ENCODE measurements around the gene ATPAF1.
"Not testable (repeated sequence)": the region's sequence is repeated elsewhere in the genome, so short reads cannot be mapped to it uniquely, and the experiment has no call there.

The ATPAF1 gene

DNA sequence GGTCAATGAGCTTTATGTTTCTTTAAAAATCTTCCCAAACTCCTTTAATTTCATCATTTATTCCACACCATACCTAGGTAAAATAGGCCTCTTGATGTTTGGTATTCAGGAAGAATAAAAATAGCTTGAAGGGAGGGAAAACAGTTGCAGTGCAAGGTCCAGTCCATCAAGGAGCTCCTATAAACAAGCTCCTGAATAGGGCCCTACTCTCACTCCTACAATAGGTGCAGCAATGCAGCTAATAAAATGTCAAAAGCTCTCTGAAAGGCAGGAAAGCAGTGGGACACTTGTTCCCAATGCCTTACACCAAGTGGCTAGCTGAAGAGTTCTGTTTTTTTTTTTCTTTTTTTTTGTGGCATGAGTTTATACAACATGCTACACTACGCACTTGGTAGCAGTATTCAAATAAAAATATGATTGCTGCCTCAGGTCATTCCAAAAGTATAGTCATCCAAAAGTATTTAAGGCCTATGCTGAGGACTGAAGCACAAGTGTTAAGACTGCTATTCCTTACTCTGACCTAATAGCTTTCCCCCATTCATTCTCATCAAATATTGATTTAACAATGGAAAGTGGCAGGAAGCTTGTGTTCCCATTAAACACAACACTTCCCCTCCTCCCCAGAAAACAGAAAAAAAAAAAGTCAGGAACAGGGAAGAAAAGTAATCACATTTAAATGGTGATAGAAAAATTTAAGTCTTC, 13.3 kb upstream of the ATPAF1 start:
- no peak for DNase-seq (ENCODE audit: low spot score)

DNA sequence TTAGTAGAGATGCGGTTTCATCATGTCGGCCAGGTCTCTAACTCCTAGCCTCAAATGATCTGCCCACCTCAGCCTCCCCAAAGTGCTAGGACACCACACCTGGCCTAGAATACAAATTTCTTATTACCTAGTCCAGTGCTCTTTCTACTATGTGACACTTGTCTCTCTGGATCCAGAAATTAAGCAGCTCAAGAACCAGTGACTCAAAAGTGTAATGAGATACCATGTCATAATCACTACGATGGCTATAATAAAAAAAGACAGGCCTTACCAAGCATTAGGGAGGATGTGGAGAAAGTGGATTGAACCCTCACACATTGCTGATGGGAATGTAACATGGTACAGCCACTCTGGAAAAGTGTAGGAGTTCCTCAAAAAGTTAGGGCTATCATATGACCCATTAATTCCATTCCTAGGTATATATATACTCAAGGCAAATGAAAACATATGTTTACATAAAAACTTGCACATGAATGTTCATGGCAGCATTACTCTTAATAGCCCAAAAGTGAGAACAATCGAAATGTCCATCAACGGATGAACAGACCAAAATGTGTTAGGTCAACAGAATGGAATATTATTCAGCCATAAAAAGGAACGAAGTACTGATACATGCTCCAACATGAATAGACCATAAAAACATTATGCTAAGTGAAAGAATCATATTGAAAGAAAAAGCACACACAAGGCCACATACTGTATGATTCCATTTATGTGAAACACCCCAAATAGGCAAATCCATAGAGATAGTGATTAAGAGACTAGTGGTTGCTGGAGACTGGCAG, 11.8 kb upstream of the ATPAF1 start:
- DNase-seq (ENCODE audit: low spot score) = no peak

DNA sequence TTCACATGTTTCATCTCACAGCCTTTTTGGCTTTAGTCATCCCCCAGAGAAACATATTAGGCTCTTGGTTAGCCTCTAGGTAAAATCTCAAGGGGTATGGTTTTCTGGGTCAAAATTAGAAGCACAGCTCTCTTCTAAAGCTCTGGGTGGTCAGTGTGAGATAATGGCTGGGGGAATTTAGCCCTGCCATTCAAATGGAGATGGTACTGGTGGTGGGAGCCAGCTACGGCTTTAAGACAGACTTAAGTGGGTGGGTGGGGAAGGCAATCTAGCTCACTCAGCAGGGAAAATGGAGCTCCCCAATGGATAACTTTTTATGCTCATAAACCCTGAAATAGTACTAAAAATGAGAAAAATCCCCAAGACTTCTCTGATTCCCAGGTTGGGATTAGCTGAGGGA, 9.2 kb upstream of the ATPAF1 start:
- DNase-seq (ENCODE audit: low spot score) = no peak

DNA sequence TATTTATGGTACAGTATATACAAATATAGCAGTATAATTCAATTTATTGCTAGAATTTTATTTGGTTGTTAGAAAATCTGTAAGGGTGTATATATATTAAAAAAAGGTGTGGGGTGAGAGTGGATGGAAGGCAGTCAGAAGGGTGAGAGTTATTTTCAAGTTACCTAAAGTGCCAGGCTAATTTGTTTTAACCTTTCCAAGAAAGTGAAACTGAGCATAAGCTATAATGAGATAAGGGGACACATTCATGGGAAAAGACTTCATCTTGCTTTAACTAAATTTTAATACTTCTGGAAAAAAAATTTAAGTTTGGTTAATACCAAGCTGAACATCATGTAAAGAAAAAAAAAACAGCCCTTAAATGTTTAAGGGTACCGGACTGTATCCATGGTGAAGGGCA, 8.4 kb upstream of the ATPAF1 start:
- no peak for DNase-seq (ENCODE audit: low spot score)

DNA sequence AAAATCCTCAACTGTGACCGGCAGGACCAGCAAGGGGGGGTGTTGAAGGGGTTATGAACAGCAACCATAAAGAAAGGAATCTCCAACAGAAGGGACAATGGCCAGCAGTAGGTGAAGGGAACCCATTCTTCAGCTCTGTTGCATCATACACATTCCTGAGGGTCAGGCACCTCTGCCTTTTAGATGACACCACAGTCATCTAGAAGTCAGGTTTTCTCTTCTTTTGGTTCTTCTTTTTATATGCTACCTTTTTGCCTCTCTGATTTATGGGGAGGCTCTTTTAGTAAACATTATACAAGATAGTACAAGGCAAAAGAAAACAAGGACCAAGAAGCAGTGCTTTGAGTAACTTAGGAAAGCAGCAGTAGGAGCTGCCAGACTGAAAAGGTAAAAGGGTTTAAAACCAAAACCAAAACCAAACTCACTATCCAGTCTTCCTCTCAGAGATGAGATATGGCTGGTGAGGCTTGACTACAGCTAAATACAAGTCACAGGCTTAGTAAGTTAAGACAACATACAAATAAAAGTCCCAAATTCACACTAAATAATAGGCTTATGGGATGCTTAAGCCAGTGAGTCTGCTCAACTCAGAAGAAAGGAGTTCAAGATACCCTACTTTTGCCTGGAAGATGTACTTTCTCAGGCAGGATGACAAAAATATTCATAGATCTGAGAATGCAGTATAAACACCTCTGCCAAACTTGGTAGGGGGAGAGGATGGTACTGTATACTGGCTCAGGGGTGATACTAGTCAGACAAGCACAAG, 7.6 kb upstream of the ATPAF1 start:
- DNase-seq (ENCODE audit: low spot score) = no peak

DNA sequence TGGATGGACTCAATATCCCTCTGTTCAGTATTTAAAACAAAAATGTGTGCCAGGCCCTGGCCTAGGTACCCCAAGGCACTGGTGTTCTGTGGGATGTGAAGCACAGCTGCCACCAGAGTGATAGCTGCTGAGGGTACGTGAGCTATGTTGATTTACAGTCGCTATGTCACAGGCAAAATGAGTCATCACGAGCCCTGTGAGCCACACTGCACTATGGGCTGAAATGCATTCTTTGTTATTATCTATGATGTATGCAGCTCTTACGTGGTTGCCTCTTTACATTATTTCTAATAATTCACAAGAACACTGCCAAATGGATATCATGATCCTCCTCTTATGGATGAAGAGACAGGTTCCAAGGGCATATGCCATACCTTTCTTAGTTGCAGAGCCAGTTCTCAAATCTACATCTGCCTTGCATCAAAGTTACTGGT, 5.6 kb upstream of the ATPAF1 start:
- DNase-seq (ENCODE audit: low spot score) = no peak

DNA sequence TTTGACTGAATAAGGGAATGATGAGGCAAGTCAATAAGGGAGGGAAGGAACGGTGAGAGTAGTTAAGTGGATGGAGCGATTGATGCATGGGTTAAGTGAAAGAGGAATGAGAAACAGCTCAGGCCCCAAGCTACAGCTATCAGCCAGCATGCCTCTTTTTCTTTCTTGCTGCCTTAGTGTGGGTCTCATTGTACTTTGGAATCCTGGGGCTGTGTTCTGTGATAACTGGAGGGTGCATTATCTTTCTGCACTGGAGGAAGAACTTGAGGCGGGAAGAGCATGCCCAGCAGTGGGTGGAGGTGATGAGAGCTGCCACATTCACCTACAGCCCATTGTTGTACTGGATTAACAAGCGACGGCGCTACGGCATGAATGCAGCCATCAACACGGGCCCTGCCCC, 4.5 kb upstream of the ATPAF1 start:
- DNase-seq (ENCODE audit: low spot score) = no peak

DNA sequence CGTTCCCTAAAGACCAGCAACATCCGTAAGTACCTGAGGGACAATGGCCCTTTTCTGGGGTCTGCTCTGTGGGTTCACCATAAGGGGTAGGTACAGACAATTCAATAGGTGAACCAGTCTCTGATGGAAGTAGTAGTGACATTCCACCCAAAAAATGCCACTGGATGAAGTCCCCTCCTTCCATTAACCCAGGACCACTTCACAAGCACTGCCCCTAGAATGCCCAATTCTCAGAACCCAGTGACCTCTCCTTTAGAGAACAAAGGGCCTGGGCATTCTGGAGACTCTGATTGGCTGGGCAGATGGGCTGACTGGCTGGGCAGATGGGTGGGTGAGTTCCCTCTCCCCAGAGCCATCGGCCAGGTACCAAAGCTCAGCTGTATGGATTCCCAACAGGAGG, 3.4 kb upstream of the ATPAF1 start, which contains the start of gene TEX38:
TSS of gene TEX38 (plus strand) at position 301 of the 400 bp plus-strand sequence. CDS start at position 382, 81 bp downstream.
- no peak for DNase-seq (ENCODE audit: low spot score)

DNA sequence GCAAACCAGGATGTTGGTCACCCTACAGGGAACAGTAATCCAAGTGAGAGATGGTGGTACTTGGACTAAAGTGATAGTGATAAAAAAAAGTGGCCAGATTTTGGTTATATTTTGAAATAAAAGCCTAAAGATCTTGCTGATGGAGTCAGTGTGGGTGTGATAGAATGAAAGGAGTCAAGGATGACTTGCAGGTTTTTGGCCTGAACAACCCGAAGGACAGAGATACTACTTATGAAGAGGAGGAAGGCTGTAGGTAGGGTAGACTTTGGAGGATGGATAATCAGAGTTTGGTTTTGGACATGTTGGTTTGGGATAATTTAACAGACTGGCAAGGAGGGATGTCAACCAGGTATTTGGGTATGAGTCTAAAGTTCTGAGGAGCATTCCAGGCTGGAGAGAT, 2.0 kb upstream of the ATPAF1 start:
- DNase-seq (ENCODE audit: low spot score) = no peak

DNA sequence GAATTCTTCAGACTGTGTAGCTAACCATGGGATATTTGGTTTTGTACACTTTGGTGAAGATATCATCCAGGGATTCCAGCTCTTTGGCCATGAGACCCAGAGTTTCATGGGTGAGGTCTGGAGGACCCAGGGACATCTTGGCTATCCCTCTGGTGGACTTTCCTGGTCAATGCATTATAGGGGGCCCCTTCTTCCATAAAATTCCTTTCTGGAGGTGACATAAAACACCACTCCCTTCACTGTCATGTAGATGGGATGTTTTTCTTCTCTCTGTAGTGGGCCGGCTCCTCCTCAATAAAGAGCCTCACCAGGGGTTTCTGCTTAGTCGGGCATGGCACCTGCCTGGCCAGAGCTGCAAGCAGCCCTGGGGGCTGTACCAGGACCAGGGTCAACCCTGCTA, 2.2 kb downstream of the ATPAF1 start:
- DNase-seq (ENCODE audit: low spot score) = no peak

DNA sequence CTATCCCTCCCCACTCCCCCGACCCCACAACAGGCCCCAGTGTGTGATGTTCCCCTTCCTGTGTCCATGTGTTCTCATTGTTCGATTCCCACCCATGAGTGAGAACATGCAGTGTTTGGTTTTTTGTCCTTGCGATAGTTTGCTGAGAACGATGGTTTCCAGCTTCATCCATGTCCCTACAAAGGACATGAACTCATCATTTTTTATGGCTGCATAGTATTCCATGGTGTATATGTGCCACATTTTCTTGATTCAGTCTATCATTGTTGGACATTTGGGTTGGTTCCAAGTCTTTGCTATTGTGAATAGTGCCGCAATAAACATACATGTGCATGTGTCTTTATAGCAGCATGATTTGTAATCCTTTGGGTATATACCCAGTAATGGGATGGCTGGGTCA, 5.2 kb downstream of the ATPAF1 start:
- not testable (repeated sequence) for DNase-seq (ENCODE audit: low spot score)

DNA sequence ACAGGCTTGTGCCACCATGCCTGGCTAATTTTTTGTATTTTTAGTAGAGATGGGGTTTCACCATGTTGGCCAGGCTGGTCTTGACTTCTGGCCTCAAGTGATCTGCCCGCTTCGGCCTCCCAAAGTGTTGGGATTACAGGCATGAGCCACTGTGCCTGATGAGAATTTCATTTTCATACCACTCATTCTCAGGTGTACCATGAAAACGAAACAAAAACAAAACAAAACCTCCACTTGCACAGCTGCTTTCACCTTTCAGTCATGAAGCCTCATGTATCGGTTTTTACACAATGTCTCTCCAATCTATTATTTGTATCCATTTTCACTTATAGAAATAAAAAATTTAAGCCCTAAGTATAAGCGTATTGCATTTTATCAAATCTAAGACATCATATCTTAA, 8.0 kb downstream of the ATPAF1 start:
- DNase-seq (ENCODE audit: low spot score) = not testable (repeated sequence)

DNA sequence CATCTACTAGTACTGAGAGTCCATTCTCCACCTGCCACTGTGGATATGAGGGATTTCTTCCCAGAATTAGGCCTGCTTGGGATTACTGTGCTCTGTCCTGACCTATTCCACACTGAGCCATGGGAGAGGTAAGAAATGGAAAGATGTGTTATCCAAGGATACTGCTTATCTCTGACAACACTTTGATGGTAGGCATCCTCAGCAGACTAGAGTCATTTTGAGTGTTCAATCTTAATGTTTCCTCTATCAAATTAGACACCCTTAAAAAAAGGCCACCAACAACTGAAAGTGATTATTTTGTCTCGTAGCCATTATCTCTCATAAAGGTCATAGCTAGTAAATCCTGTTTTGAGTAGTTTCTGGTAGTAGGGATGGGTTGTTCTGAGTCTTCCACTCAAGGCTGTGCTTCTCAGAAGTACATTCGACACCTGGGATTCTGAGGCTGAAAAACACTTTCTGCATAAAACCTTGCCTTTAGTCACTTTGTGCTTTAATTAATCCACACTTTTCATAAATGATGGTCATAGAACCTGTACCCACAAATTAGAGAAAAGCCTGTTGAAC, 8.8 kb downstream of the ATPAF1 start:
- no peak for DNase-seq (ENCODE audit: low spot score)

DNA sequence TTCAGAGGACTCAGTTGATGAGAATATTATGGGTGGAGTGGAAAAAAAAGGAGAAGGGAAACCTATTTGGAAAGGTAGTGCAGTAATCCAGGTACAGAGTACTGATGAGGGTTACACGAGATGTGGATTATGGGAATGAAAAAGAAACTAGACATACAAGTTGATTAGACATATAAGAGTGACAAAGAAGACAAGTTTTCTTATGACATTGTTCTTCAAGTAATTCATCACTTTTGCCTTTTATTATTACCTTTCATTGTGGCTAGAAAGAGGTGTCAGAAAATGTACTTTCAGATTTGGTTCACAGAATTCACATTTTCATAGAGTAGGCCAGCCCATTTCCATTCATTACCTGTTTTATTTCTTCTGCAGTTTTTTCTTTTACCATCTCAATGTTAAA, 10.4 kb downstream of the ATPAF1 start:
- DNase-seq (ENCODE audit: low spot score) = no peak

DNA sequence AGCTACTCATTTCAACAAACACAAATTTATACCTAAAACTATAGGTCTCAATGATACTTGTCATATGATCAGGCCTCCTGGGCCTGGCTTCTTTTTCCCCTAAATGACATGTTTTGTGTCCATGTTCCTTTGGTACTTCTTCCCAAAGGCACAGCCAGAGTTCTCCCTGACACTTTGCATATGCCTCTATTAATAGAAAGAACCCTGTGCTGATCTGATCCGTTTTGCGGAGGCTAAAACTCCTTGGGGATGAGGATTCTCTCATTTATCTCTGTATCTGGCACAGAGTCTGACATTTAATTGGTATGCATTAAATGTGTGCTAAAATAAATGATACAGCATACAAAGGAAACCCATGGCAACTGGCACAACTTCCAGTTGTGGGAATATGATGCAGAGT, 11.5 kb downstream of the ATPAF1 start:
- DNase-seq (ENCODE audit: low spot score) = no peak

DNA sequence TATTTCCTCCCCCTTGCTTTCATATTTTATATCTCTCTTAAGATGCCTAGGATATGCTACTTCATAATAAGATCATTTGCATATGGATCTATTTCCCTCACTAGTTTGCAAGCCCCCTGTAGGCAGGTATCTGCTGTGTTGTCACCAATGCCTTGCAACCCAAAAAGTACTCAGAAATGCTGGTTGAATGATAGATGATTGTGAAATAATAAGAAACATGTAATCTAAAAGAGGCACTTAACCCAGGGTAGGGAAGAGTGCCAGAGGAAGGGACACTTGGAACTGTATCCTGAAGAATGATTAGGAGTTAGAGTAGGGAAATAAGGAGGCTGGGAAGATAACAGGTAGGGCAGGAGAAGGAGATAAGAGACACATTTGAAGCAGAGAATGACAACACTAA, 12.3 kb downstream of the ATPAF1 start:
- no peak for DNase-seq (ENCODE audit: low spot score)

DNA sequence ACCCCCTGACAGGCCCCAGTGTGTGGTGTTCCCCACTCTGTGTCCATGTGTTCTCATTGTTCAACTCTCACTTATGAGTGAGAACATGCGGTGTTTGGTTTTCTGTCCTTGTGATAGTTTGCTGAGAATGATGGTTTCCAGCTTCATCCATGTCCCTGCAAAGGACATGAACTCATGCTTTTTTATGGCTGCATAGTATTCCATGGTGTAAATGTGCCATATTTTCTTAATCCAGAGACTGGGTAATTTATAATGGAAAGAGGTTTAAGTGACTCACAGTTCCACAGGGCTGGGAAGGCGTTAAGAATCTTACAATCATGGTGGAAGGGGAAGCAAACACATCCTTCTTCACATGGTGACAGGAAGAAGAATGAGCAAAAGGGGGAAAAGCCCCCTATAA, 13.5 kb downstream of the ATPAF1 start:
- DNase-seq (ENCODE audit: low spot score) = not testable (repeated sequence)

DNA sequence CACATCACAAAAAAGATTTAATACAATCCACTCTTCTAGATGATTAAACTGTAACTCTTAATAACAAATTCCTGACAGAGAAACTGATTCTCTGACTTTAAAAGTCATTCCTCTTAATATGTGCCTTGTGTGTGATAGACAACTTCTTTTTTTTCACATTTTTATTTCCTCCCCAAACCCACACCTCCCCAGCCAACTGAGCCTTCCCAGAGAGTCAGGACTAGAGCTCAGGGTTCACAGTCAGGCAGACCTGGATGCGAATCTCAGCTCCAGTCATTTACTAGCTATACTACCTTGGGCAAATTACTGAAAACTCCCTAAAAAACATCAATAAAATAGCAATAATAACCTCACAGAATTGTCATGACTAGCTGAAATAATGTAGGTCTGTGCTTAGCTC, 14.2 kb downstream of the ATPAF1 start:
- DNase-seq (ENCODE audit: low spot score) = no peak

DNA sequence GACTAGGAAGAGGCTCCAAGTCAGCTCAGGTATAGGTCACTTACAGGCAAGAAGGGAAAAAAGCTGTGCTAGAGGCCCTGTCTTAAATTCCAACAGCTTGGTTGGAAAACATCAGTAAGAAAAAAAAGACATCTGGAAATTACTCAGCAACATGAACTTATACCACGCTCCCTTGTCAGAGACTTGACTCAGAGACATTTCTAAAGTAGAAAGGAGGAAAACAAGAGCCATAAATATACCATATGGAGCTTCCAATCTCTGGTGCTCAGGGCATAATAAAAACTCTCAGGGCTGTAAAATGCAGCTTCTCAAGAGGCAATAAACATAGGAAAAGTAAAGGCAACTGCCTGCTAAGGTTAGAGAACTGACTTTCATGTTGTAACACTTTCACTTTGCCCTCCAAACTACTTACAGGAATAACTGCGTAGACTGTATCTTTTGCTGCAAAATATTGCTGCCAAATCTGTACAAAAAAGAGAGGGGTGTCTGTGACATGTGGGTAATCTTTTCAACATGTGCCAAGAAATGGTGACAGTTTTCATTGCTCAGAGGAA, 14.7 kb downstream of the ATPAF1 start:
- DNase-seq (ENCODE audit: low spot score) = no peak

DNA sequence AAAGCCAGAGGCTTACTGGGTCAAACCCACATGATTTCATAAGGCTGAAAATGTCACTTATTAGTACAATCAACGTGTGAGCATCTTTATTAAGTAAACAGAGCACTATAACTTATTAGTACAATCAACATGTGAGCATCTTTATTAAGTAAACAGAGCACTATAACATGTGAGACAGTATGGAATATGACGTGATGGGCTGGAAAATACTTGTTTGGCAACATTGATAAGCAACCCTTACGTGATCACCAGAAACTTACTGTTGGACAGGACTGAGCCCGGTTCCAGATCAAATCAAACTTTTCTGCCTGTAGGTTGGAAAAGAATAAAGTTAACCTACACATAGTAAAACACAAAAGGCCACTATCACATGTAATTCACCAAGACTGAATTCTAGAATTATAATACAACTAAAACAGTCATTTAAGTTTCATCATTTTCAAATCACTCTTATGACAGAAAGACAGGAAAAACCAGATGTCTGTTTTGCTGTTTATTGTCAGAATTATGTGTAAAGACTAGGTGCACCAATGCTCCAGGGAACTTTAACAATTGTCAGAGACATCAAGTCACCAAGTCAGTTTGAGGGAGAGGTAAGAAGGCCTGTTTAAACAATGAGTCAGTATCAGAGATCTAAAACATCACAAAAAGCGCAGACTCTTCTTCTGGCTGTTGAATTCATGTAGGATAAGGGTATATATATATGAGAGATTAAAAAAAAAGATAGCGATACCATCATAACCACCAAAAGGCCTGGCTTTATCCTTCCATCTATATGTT, 15.7 kb downstream of the ATPAF1 start:
- no peak for DNase-seq (ENCODE audit: low spot score)

DNA sequence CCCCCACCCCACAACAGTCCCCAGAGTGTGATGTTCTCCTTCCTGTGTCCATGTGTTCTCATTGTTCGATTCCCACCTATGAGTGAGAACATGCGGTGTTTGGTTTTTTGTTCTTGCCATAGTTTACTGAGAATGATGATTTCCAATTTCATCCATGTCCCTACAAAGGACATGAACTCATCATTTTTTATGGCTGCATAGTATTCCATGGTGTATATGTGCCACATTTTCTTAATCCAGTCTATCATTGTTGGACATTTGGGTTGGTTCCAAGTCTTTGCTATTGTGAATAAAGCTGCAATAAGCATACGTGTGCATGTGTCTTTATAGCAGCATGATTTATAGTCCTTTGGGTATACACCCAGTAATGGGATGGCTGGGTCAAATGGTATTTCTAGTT, 17.0 kb downstream of the ATPAF1 start:
- not testable (repeated sequence) for DNase-seq (ENCODE audit: low spot score)

All from ecto neural progenitor cell (in vitro differentiated cells).